ENCODE data around the gene SMCO2.

The SMCO2 gene

DNA sequence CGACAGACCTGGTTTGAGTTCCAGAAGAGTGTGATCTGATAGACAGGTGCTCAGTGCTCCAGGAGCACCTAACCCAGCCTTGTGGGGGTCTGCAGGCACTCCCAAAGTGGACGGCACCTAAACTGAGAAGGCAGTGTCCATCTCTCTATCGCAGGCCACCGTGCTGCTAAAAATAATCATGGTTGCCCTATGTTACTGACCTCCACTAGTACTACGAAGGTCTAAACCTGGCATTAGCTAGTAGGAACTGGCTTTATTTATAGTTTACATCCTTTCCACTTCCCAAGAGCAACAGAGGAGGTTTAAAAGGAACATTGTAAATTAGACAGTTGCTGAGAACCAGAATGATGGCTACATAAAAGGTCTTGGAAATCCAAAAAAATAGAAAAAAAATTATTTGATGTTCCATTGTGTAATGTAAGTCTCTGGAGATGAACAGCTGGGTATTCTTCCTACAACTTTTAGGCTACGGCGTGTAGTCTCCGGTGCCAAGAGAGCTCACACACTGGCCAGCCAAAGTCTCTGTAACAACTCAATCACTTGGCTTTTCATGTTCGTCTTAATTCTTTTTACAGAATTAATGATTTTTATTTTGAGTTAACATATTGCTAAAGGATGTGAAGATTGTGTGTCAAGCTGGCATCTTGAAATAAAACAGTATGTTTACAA is 104.8 kb downstream of the SMCO2 start:
- no peak for DNase-seq (ENCODE audit: low read depth)
